H1 (cell line): ENCODE results near the gene GRIK1. TPM values are rescaled to one million over a fixed set of nuclear protein-coding genes. Genes with fewer than 3 reads are reported as not detected.

ENCODE experiments used
- EP300 ChIP-seq, 2 experiments: IDR thresholded peaks; 1 replicate in 1 of 2; 2 replicates in 1 of 2; pipeline ENCODE4 v1.6.1; 2011 to 2012; ENCODE audit warnings: low read depth in 2 of 2, low read length in 2 of 2, mild to moderate bottlenecking in 2 of 2, borderline replicate concordance in 1 of 2, inconsistent platforms in 1 of 2, moderate library complexity in 1 of 2
- RAD21 ChIP-seq, 2 experiments: IDR thresholded peaks in 1 of 2; conservative IDR thresholded peaks in 1 of 2; 2 replicates each; pipeline ENCODE4 v1.6.1; 2011; ENCODE audit warnings: low read depth in 2 of 2, low read length in 2 of 2, improper control_type of control experiment in 1 of 2, inconsistent platforms in 1 of 2, mild to moderate bottlenecking in 1 of 2, moderate library complexity in 1 of 2
- TBP ChIP-seq: IDR thresholded peaks from 2 replicates; pipeline ENCODE4 v1.6.1; 2011; ENCODE audit warnings: low read depth, low read length, improper control_type of control experiment
- polyA plus RNA-seq, 7 experiments: library from polyadenylated mRNA; depleted of rRNA in 3 of 7; stranded (reverse) in 5 of 7; unstranded in 2 of 7; fragments of >200 nt in 5 of 7; fragments of 200-250 nt in 2 of 7; gene quantifications; 1 replicate in 5 of 7; 2 replicates in 1 of 7; 4 replicates in 1 of 7; pipeline versions ENCODE4 v1.2.1 to v1.2.3, GENCODE V29; 2011 to 2013; ENCODE audit warnings: missing spikeins in 2 of 7, mixed read lengths in 2 of 7
- total RNA-seq: library from RNA; stranded (reverse); fragmentation: NEBNext Ultra II Directional; extraction: Animal tissue kit (Norgen Biotek cat#: 25700); gene quantifications from 2 replicates; pipeline ENCODE4 v1.2.1, GENCODE V29; 2021

Gene GRIK1
- total and polyA plus RNA-seq, 2 of the 8 experiments (the other 6 are each of a cell fraction or from before 2014, with no cell fraction given) = 0.11 to 0.32 TPM

DNA sequence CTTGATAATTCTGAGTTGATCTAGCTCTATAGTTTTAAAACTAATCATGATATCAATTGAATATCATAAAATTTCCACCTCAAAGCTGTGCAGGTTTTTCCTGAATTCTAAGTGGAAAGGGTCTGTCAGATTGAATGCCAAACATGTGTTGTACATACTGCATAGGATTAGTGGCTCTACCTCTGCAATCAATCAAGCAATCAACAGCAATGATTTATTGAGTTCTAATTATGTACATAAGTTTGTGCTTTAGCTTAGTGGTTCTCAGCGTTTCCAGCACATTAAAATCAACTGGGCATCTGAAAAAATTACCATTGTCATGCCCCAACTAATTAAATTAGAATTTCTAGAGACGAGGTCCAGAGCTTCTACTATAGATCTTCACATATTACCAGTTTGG lies 389.6 kb downstream of the GRIK1 start (continued):
- TF ChIP-seq EP300 (IDR thresholded peaks at IDR 0.05; ENCODE audit: borderline replicate concordance in 1 of 2, low read depth in 2 of 2, low read length in 2 of 2) (no peak), RAD21 (IDR thresholded peaks at IDR 0.05 in 1 of 2, conservative IDR thresholded peaks at IDR 0.05 in 1 of 2; ENCODE audit: low read depth in 2 of 2, low read length in 2 of 2) (no peak), TBP (no peak)
